Natural killer cell treated with Interleukin-12 subunit alpha and Interleukin-12 subunit beta and Interleukin-15 and Interleukin-18, amount 100 ng/mL, for 72 hours (primary cell): ENCODE measurements around the gene TNC. TPM values are rescaled to one million over a fixed set of nuclear protein-coding genes. Genes with fewer than 3 reads are reported as not detected.
A peak's percentile ranks its signal among the peaks of the same experiment; 100 is the strongest.

ENCODE experiments used
- ATAC-seq, 2 donors: fragments of 150-1000 bp; cut with Tn5 transposase in 1 of 2; sonication (Bioruptor Pico), chemical (Tn5 transposase) in 1 of 2; 2 replicates each; pipeline ENCODE4 v1.10.0; 2021
- DNase-seq: peaks from one replicate; pipeline ENCODE4 v3.0.0; 2022; ENCODE audit warnings: low spot score
- H3K27ac Mint-ChIP-seq, 2 donors: 1 replicate in 1 of 2; 2 replicates in 1 of 2; pipeline ENCODE4 v1.8.0; 2022; ENCODE audit warnings: mixed read lengths in 2 of 2, mild to moderate bottlenecking in 1 of 2, moderate library complexity in 1 of 2
- H3K27me3 Mint-ChIP-seq, 2 donors: 1 replicate in 1 of 2; 2 replicates in 1 of 2; pipeline ENCODE4 v1.8.0; 2022; ENCODE audit warnings: mixed read lengths in 2 of 2
- H3K36me3 Mint-ChIP-seq: one replicate; pipeline ENCODE4 v1.8.0; 2022; ENCODE audit warnings: mixed read lengths
- H3K4me1 Mint-ChIP-seq, 2 donors: 1 replicate in 1 of 2; 2 replicates in 1 of 2; pipeline ENCODE4 v1.8.0; 2022; ENCODE audit warnings: low read depth in 2 of 2, mixed read lengths in 2 of 2, mild to moderate bottlenecking in 1 of 2
- H3K4me3 Mint-ChIP-seq: one replicate; pipeline ENCODE4 v1.8.0; 2022; ENCODE audit warnings: mixed read lengths
- H3K9me3 Mint-ChIP-seq: 2 replicates; pipeline ENCODE4 v1.8.0; 2022; ENCODE audit warnings: mixed read lengths
- total RNA-seq, 2 donors: library from RNA; stranded (reverse); gene quantifications; one replicate each; pipeline ENCODE4 v1.2.3, GENCODE V29; 2022

TNC gene
- total RNA-seq, 2 donors from 2014 or later, result 0.64 TPM; not detected in 1

- Mint-ChIP-seq H3K27ac (no peak overlapping the region), H3K36me3 (no peaks in the 10 kb centered on the region), H3K4me1 (no peaks in the 10 kb centered on the region), H3K9me3 (no peaks in the 10 kb centered on the region), H3K4me3 (no peak overlapping the region), H3K27me3 (peaks cover 20 to 25% of the 10 kb centered on the region in 2 donors)
- ATAC-seq (no peak), DNase-seq (no peak)
Measured at GRCh38 chr9:115043632-115044031, 74.3 kb downstream of the TNC start.

- Mint-ChIP-seq H3K27ac (no peak overlapping the region), H3K9me3 (no peaks in the 10 kb centered on the region), H3K27me3 (peaks cover 19 to 22% of the 10 kb centered on the region in 2 donors), H3K4me1 (no peaks in the 10 kb centered on the region), H3K36me3 (no peaks in the 10 kb centered on the region), H3K4me3 (no peak overlapping the region)
- ATAC-seq, result no peak
- DNase-seq, result no peak
Measured at GRCh38 chr9:115042781-115043509, 75.0 kb downstream of the TNC start.

- Mint-ChIP-seq H3K27ac (no peak overlapping the region), H3K36me3 (no peaks in the 10 kb centered on the region), H3K9me3 (no peaks in the 10 kb centered on the region), H3K4me3 (no peak overlapping the region), H3K27me3 (peaks cover 6 to 23% of the 10 kb centered on the region in 2 donors), H3K4me1 (peaks cover 0 to 10% of the 10 kb centered on the region in 2 donors)
- DNase-seq, result no peak
- ATAC-seq, result no peak
Measured at GRCh38 chr9:115039516-115040120, 78.3 kb downstream of the TNC start.

- DNase-seq, result no peak
- Mint-ChIP-seq H3K9me3 (no peaks in the 10 kb centered on the region), H3K27me3 (peaks cover 7 to 21% of the 10 kb centered on the region in 2 donors), H3K4me3 (no peak overlapping the region), H3K27ac (no peak overlapping the region), H3K36me3 (no peaks in the 10 kb centered on the region), H3K4me1 (peaks cover 0 to 10% of the 10 kb centered on the region in 2 donors)
- peak in 1 of 2 donors; percentile 33 for ATAC-seq
Measured at GRCh38 chr9:115038178-115038577, 79.8 kb downstream of the TNC start.

GRCh38 chr9:115036691-115037090, 81.3 kb downstream of the TNC start:
- Mint-ChIP-seq H3K4me1 (peaks cover 0 to 10% of the 10 kb centered on the region in 2 donors), H3K4me3 (no peak overlapping the region), H3K27ac (peak overlapping the region; percentile 35 to 47), H3K9me3 (no peaks in the 10 kb centered on the region), H3K36me3 (no peaks in the 10 kb centered on the region), H3K27me3 (peaks cover 7 to 14% of the 10 kb centered on the region in 2 donors)
- DNase-seq (no peak), ATAC-seq (no peak)

GRCh38 chr9:115035841-115036612, 81.9 kb downstream of the TNC start:
- H3K27ac Mint-ChIP-seq, result peak overlapping the region; percentile 35 to 47
- no peak for DNase-seq
- peaks cover 7 to 14% of the 10 kb centered on the region in 2 donors for H3K27me3 Mint-ChIP-seq
- H3K36me3 Mint-ChIP-seq, result no peaks in the 10 kb centered on the region
- H3K4me3 Mint-ChIP-seq, result no peak overlapping the region
- no peaks in the 10 kb centered on the region for H3K9me3 Mint-ChIP-seq
- peaks cover 0 to 10% of the 10 kb centered on the region in 2 donors for H3K4me1 Mint-ChIP-seq
- peak; percentile 36 to 83 for ATAC-seq

GRCh38 chr9:115034801-115035200, 83.2 kb downstream of the TNC start:
- Mint-ChIP-seq H3K4me1 (peaks cover 0 to 10% of the 10 kb centered on the region in 2 donors), H3K27ac (no peak overlapping the region), H3K36me3 (no peaks in the 10 kb centered on the region), H3K9me3 (no peaks in the 10 kb centered on the region), H3K27me3 (peaks cover 7 to 16% of the 10 kb centered on the region in 2 donors), H3K4me3 (no peak overlapping the region)
- ATAC-seq (no peak), DNase-seq (no peak)

- DNase-seq (no peak), ATAC-seq (no peak)
- H3K27ac Mint-ChIP-seq, result no peak overlapping the region
- H3K27me3 Mint-ChIP-seq, result peaks cover 7 to 16% of the 10 kb centered on the region in 2 donors
- H3K9me3 Mint-ChIP-seq, result no peaks in the 10 kb centered on the region
- H3K36me3 Mint-ChIP-seq, result no peaks in the 10 kb centered on the region
- H3K4me1 Mint-ChIP-seq, result peaks cover 0 to 10% of the 10 kb centered on the region in 2 donors
- H3K4me3 Mint-ChIP-seq, result no peak overlapping the region
Measured at GRCh38 chr9:115033800-115034199, 84.2 kb downstream of the TNC start.

- Mint-ChIP-seq H3K4me3 (no peak overlapping the region), H3K27me3 (peaks cover 7 to 16% of the 10 kb centered on the region in 2 donors), H3K4me1 (peaks cover 0 to 10% of the 10 kb centered on the region in 2 donors), H3K9me3 (no peaks in the 10 kb centered on the region), H3K27ac (no peak overlapping the region), H3K36me3 (no peaks in the 10 kb centered on the region)
- ATAC-seq (no peak), DNase-seq (no peak)
Measured at GRCh38 chr9:115032296-115032695, 85.7 kb downstream of the TNC start.

GRCh38 chr9:115030006-115030405, 88.0 kb downstream of the TNC start:
- peaks cover 6 to 7% of the 10 kb centered on the region in 2 donors for H3K27me3 Mint-ChIP-seq
- DNase-seq, result no peak
- no peaks in the 10 kb centered on the region for H3K9me3 Mint-ChIP-seq
- H3K36me3 Mint-ChIP-seq, result no peaks in the 10 kb centered on the region
- no peak overlapping the region for H3K4me3 Mint-ChIP-seq
- no peak overlapping the region for H3K27ac Mint-ChIP-seq
- no peaks in the 10 kb centered on the region for H3K4me1 Mint-ChIP-seq
- ATAC-seq, result no peak

GRCh38 chr9:115025721-115026120, 92.2 kb downstream of the TNC start:
- no peak overlapping the region for H3K4me3 Mint-ChIP-seq

GRCh38 chr9:115024925-115025535, 92.9 kb downstream of the TNC start:
- no peak overlapping the region for H3K27ac Mint-ChIP-seq
- H3K36me3 Mint-ChIP-seq, result no peaks in the 10 kb centered on the region
- H3K4me1 Mint-ChIP-seq, result no peaks in the 10 kb centered on the region
- H3K4me3 Mint-ChIP-seq, result no peak overlapping the region
- H3K27me3 Mint-ChIP-seq, result peaks cover 0 to 7% of the 10 kb centered on the region in 2 donors
- ATAC-seq, result no peak
- no peaks in the 10 kb centered on the region for H3K9me3 Mint-ChIP-seq
- DNase-seq, result no peak

More at GRCh38 chr9:115025721-115026120, 92.2 kb downstream of the TNC start:
- Mint-ChIP-seq H3K36me3 (no peaks in the 10 kb centered on the region), H3K4me1 (no peaks in the 10 kb centered on the region), H3K27me3 (peaks cover 0 to 7% of the 10 kb centered on the region in 2 donors), H3K27ac (no peak overlapping the region), H3K9me3 (no peaks in the 10 kb centered on the region)
- no peak for DNase-seq
- ATAC-seq, result no peak

GRCh38 chr9:115022760-115023434, 95.1 kb downstream of the TNC start:
- DNase-seq (no peak), ATAC-seq (no peak)
- H3K4me3 Mint-ChIP-seq, result no peak overlapping the region
- no peak overlapping the region for H3K27ac Mint-ChIP-seq
- H3K4me1 Mint-ChIP-seq, result no peaks in the 10 kb centered on the region
- H3K36me3 Mint-ChIP-seq, result no peaks in the 10 kb centered on the region
- no peaks in the 10 kb centered on the region for H3K9me3 Mint-ChIP-seq
- H3K27me3 Mint-ChIP-seq, result peaks cover 0 to 7% of the 10 kb centered on the region in 2 donors
